Umbilical cord (tissue), 2 donors: Measurements from ENCODE around the gene PCBP1. TPM values are rescaled to one million over a fixed set of nuclear protein-coding genes. Genes with fewer than 3 reads are reported as not detected.
"Not testable (repeated sequence)": the region's sequence is repeated elsewhere in the genome, so short reads cannot be mapped to it uniquely, and the experiment has no call there.

Source experiments
- DNase-seq: peaks from one replicate; pipeline ENCODE4 v3.0.0-alpha.2; 2015; ENCODE audit warnings: low spot score
- total RNA-seq: library from RNA; depleted of rRNA; stranded (reverse); fragments of >200 nt; gene quantifications from one replicate; pipeline ENCODE4 v1.2.3, GENCODE V29; 2014; ENCODE audit warnings: low replicate concordance; ENCODE audit not compliant: insufficient read depth

Gene PCBP1
- total RNA-seq, 1 donor from 2014 or later = 40.0 TPM

- peak; percentile 75 for DNase-seq
Observed at GRCh38 chr2:70124983-70125480, 37.8 kb downstream of the PCBP1 start.

DNA sequence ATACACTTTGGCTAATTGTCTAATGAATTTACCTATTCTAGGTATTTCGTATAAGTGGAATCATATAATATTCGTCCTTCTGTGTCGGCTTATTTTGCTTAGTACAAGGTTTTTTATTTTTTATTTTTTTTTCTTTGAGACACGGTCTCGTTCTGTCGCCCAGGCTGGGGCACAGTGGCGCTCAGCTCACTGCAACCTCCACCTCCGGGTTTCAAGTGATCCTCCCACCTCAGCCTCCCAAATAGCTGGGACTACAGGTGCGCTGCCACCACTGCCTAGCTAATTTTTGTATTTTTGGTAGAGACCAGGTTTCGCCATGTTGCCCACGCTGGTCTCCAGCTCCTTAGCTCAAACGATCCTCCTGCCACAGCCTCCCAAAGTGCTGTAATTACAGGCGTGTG is 38.2 kb downstream of the PCBP1 start:
- no peak for DNase-seq

DNA sequence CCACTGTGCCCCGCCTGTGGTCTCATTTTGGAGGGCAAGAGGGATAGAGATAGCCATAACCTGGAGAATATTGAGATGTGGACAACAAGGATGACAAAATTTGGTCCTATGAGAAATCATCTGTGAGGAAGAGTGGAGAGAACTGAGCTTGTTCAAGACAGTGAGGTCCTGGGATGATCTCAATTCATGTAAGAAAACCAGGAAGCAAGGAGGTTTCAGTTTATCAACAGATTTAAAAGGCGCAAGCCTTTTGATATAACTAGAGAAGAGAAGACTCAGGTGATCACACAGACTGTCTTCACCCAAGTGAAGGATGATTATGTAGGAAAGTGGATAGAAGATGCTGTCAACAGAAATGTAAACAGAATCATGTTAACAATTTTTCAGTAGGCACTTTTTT is 39.1 kb downstream of the PCBP1 start:
- DNase-seq = no peak

GRCh38 chr2:70128005-70128404 is 40.7 kb downstream of the PCBP1 start:
- DNase-seq = no peak

DNA sequence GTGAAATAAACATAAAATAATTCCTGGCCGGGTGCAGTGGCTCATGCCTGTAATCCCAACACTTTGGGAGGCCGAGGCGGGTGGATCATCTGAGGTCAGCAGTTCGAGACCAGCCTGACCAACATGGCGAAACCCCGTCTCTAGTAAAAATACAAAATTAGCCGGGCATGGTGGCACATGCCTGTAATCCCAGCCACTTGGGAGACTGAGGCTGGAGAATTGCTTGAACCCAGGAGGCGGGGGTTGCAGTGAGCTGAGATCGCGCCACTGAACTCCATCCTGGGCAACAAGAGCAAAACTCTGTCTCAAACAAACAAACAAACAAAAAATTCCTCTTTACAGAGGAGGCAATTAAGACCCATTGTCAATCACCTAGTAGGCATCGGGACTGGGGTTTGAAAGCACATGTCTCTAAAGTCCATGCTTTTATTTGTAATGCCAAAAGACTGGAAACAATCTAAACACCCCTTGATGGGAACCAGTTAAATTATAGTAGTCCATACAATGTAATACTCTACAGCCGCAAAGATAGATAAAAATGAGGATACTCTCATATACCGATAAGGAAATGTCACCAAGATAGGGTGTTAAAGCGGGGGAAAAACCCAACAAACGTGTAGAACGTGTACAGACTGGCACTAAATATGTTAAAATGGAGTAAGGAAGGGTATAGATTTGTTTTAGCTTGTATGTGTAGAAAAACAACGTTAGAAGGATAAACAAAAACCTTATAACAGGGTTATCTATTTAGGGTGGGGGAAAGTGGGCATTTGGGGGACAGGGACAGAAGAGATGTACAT is 44.3 kb downstream of the PCBP1 start:
- DNase-seq = not testable (repeated sequence)

DNA sequence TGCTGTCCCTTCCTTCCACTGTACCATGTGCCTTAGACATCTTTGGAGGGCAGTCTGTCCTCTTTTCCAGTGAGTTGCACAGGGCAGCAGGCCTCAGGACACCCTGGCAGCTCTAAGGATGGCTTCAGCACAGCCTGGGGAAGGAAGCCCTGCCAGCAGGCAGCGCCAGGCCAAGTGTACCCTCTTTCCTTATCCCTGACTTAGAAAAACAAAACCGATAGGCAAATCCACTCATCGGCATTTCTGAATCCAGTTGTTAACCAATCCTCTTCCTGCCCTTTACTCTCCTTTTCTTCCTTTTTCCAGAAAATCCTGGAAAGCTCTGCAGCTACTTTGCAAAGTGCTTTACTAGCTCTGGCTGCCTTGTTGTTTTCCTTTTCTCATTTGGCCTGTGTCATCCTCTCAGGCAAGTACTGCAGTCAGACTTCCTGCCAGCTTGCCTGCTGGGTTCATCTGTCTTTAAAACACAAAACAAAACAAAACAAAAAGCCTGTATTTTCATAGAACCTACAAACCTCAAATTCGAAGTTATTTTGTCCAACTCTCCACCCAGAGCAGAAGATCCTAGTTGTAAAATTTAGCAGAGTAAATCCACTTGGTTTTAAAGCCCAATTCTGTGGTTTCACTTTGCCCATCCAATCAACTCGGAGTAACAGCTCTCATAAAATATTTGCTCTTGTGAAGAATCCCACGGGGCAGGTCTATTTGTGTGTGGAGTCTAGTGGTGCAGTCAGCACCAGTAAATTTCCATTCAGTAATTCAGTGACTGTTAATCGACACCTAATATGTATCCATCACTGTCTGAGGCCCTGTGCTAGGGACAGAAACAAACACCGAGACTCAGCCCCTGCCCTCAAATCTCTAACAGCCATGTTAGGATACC is 45.2 kb downstream of the PCBP1 start:
- DNase-seq = peak; percentile 85

- DNase-seq = no peak
Observed at GRCh38 chr2:70133127-70133452, 45.8 kb downstream of the PCBP1 start.

DNA sequence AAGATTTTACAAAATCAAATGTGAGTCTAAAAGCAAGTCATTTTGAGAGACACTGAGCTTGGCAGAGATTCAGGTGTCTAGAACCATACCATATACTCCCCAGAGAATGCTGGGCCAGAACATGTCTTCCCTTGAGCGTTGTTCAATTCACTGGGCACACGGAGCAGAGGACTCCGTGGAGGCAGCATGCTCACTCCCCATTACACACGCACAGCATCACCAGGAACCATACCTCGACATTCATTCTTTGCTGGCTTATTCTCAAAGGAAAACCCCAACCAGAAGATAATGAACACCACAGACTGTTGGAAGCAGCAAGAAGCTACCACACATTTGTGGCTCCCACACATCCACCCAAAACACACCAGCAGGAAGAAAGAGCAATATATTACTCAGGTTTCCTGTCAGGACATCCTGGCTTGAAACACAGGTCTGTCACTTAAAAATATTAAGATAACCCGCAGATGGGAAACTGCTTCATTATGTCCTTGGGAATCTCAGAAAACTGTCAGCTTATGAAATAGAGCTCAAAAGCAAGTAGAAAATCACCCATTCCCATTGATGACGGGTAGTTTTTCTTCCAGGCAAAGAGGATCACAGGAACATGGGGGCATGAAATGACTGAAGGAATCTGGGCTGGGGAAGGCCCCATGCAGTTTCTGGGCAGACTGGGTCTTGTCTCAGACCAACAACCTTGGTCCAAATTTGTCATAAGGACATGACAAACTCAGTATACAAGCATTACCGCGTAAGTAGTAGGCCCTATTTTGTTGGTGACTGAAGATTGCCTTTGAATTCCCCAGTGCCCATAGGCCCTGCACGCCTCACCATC is 46.4 kb downstream of the PCBP1 start:
- DNase-seq = no peak

GRCh38 chr2:70134323-70134983 is 47.2 kb downstream of the PCBP1 start:
- DNase-seq = not testable (repeated sequence)

Other genes with a start within 250 kb of the PCBP1 start
- gene SNRNP27, start 193.5 kb upstream of the PCBP1 start, total RNA-seq = 62.1 TPM
- gene MXD1, start 172.4 kb upstream of the PCBP1 start, total RNA-seq = 10.1 TPM
- 2.2 TPM for gene ASPRV1, start 125.8 kb upstream of the PCBP1 start, total RNA-seq
- gene C2orf42, start 103.5 kb downstream of the PCBP1 start, total RNA-seq = 20.9 TPM
- 106 TPM for gene TIA1, start 161.2 kb downstream of the PCBP1 start, total RNA-seq
- 52.0 TPM for gene PCYOX1, start 170.7 kb downstream of the PCBP1 start, total RNA-seq
- gene SNRPG, start 206.3 kb downstream of the PCBP1 start, total RNA-seq = 178 TPM
- gene FAM136A, start 214.6 kb downstream of the PCBP1 start, total RNA-seq = 20.9 TPM